HG03066 (cell line): ENCODE measurements around the gene SART3.
"Not testable (repeated sequence)": the region's sequence is repeated elsewhere in the genome, so short reads cannot be mapped to it uniquely, and the experiment has no call there.

ENCODE experiments used
- ATAC-seq: cut with Tn5 transposase; IDR thresholded peaks from one replicate; pipeline ENCODE4 v1.9.1; 2021; ENCODE audit warnings: low read depth; ENCODE audit not compliant: unreplicated experiment

SART3 gene

DNA sequence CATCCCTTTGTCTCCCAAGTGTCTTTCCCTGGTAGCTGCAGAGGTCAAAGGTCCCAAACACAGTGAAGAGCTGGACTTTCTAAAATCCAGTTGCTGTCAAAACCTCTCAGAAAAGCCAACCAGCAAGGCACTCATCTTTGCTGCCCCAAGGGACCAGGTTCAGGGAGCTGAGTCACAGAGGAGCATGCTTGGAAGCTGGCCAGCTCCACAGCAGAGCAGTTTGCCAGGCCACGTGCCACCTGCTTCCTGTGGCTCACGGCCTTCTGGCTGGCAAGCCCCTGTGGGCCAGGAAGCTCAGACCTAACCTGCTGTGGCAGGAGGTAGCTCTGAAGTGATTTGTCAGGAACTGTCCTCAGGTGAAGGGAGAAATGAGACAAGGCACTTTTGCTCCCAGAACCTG is 5.0 kb upstream of the SART3 start:
- no peak for ATAC-seq

DNA sequence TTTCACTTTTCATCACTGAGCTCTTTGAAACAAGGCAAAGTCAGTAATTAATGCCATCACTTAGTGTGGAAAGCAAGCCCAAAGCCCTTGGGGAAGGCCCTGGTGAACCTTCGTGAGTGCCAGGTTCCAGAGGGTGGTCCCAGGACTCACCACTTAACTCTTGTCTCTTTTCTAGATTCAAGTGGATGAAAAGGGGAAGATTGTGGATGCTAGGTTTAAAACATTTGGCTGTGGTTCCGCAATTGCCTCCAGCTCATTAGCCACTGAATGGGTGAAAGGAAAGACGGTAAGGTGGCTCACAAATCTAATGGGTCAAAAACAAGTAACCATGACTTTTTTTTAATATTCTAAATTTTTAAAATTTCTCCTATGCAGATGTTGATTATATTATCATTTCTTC is 4.2 kb upstream of the SART3 start:
- no peak for ATAC-seq

DNA sequence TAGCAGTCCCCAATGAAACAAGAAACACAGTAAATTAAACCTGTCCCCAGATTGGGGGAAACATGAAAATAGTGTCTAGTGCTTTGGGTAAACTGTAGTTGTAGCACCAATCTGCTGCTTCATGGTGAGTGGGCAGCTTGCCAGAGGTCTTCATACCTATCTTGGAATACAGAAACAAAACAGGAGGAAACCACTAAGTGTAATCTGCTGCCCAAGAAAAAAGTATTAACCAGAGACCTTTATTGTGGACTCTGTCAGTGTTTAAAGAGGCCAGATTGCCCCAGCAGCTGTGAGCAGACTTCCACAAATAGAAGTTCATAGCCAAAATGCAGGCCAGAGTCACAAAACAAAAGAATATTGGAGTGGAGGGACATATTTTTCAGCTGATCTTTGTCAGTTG is 3.8 kb upstream of the SART3 start:
- ATAC-seq, result no peak

DNA sequence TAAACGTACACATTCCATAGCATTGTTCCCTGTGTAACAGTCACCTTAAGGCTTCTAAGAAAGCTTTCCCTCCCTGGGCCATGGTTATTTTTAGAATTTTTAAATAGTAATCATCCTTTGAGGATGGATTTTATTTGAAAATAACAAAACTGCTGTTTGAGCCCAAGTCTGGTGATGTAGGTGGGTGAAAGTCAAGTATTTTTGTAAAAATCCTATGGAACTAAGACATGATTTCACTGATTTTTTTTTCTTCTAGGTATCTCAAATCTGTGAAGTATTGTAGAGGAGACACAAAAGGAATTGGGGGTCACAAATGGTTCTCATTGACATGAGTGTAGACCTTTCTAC is 2.8 kb upstream of the SART3 start:
- no peak for ATAC-seq

DNA sequence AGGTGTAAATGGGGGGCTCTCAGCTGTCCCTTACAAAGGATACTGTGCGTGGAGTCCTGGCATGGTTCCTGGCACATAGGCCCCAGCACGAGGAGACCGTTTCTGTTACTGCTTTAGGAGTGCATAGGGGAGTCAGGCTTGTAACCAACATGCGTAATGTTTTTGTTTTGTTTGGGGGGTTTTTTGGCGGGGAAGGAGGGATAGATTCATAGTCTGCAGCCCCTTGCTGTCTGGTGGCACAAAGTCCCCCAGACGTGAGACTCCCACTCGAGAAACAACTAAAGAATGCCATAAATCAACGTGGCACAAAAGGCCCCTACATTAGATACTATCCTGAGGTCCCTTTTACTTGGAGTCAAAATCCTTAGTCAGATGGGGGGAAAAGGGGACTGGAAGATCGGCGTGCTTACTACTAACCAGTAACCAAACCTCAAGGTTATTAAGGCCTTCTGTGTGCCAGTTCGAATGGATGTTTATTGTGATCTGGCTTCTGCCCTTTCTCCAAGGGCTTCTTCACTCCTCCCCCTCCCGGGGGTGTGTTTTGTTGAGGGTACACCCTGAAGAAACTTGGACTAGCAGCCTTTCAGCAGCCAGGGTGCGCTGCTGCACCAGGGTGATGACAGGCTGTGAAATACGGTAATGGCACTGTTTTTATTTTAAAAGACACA is 2.3 kb upstream of the SART3 start:
- peak; percentile 35 for ATAC-seq

DNA sequence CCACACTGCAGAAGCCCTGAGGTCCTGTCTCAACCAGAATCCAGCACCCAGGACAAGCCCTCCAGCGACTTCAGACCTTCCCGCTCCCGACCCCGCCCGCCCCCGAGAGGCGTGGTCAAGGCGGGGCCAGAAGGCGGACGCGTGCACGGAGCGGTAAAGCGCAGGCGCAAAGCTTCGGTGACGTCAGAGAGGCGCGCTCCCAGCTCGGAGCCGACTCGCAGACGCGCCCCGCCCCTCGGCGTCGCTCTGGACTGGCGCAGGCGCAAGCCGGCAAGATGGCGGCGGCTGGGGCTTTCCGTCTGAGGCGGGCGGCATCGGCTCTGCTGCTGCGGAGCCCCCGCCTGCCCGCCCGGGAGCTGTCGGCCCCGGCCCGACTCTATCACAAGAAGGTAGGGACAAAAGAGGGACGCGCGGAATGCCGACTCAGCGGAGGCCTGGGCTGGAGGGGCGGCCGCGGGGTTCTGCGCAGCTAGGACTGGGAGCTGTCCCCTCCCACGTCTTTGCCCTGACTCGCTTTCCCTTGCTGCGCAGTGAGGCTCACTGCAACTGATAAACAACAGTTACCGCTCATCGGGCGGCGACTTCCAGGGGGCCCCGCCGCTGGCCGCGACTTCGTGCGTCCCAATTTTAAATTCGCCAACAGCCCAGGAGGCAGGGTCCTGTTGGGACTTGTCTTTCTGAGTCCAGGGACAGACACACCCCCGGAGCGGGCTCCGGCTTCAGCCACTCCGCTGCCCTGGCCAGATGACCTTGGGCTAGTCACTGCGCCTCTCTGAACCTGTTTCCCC is 1.6 kb upstream of the SART3 start, which contains the start of gene ISCU:
TSS of gene ISCU (plus strand) at position 249 of the 788 bp plus-strand sequence. CDS start at position 276, 27 bp downstream.
- peak; percentile 47 for ATAC-seq

DNA sequence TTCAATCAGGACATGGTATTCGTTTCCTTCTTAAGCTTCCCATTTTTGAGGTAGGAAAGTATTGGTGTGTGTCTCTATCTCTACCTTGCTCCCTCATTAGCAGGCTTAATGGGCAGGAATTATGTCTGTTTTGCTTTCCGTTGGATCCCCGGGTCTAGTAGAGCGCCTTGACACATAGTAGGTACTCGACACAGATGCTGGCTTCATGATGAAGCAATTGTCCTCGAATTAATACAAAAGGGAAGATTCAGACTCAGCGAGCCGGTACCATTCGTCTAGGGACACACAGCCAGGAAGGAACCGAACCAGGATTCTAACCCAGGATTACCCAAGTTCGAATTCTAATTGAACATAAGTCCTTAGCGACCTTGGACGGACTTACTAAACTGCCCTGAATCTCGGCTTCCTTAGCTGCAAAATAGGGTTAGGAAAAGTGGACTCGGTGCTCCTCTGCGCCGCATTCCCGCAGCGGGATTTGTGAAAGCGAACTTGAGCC is 927 bp upstream of the SART3 start:
- no peak for ATAC-seq

DNA sequence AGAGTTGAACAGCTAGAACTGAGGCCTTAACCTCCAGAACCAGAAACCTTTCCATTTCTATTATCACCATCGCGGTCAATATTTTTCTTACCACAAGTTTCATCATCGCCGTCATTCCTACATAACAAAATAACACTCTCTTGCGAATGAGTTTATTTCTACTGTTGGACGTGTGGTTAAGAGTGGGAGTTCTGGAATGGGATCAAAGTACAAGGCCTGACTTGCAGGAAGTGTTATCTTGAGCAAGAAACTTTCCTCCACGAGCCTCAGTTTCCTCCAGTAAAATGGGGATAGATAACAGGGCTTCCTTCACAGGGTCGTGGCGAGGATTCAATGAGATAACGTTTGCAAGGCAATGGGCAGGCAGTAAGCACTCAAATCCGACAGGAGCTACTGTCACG is 652 bp downstream of the SART3 start:
- ATAC-seq, result no peak

DNA sequence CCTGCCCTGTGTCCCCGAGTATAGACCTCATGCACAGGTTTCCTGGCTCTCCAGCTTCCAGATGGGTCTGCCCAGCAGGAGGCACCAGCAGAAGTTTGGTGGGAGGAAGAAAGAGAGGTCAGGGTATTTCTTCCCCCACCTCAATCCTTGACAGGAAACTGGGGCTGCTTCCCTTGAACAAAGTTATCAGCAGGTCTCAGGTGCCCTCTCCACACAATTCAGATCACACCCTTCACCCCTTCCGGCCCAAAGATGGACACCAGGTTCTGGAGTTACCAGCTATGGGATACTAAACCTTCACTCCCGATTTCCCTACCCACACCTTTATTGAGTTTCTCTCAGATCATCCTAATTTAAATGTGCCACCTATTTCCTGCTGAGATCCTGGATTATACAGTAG is 1.2 kb downstream of the SART3 start:
- ATAC-seq, result no peak

DNA sequence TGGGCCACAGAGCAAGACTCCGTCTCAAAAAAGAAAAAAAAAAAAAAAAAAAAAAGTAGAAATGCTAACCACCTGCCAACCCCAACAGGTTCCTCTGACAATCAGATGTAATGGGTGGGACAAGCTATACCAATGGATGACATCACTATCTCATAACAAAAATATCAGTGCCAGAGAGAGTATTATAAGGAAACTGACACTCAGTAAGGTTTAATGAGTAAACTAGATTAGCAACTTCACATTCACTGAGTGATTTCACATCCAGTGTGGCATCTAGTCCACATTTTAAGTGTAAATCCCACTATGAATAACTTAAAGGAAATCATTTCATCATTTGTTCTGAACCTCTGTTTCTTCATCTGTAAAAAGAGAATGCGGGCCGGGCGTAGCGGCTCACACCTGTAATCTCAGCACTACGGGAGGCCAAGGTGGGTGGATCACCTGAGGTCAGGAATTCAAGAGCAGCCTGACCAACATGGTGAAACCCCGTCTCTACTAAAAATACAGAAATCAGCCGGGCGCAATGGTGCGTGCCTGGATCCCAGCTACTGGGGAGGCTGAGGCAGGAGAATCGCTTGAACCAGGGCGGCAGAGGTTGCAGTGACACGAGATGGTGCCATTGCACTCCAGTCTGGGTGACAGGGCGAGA is 1.8 kb downstream of the SART3 start:
- ATAC-seq, result no peak

DNA sequence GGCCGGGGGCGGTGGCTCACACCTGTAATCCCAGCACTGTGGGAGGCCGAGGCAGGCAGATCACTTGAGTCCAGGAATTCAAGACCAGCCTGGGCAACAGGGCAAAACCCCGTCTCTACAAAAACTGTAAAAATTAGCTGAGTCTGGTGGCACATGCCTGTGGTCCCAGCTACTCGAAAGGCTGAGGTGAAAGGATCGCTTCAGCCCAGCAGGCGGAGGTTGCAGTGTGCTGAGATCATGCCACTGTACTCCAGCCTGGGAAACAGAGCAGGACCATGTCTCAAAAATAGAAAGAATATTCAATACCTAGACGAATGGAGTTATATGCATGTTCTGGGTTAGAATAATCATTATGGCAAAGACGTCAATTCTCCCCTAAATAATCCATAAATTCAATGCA is 5.6 kb downstream of the SART3 start:
- ATAC-seq, result not testable (repeated sequence)

DNA sequence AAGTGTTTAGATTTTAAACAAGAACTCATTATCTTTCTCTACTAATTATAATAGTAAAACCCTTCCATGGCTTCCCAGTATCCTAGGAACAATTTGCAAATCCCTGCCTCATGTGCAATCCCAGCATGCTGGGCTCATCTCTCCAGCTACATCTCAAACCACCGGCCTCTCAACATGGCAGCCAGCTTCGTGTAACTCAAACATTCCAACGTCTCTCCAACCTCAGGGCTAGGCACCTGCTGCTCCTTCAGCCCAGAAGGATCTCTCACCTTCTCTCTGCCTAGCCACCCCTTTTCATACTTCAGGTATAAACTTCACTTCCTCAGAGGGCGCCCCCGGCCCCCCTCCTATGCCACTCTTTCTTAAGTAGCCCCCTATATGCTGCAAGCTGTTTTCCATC is 7.2 kb downstream of the SART3 start:
- no peak for ATAC-seq

DNA sequence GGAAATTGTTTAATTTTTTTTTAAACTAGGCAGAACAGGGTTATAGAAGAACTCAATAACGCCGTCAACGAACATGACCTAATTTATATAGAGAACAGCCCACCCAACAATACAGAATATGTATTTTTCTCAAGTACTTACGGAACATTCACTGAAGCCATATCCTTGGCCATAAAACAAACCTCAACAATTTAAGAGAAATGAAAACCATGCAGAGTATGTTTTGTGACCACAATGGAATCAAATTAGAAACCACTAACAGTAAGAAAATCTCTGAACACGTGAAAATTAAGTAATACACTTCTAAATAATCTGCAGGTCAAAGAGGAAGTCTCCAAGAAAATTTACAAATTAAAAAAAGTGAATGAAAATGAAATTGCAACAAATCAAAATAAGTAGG is 9.4 kb downstream of the SART3 start:
- ATAC-seq, result no peak

DNA sequence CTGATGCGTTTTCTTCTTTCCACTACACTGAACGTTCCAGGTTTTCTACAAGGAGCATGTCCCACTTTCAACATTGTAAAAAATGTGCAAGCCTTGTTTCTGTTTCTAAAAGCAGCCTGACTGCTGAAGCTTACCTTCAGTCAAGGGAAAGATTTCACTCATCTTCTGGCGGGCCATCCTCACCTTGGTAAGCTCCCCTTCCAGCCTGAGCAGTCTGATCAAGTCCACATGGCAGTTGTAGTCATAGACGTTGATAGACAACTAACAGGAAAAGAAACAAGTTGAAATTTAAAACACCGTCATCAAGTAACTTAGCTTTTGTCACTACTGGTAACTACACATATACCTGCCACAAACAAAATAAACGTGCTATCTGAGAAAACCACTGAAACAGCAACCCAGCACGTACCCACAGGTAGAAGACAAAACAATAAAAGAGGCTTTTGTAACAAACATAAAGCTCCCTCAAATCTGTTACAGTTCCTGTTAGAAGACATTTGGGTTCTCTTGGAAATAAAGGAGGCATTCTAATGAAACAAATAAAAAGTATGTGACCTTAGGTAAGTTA is 11.9 kb downstream of the SART3 start:
- no peak for ATAC-seq

DNA sequence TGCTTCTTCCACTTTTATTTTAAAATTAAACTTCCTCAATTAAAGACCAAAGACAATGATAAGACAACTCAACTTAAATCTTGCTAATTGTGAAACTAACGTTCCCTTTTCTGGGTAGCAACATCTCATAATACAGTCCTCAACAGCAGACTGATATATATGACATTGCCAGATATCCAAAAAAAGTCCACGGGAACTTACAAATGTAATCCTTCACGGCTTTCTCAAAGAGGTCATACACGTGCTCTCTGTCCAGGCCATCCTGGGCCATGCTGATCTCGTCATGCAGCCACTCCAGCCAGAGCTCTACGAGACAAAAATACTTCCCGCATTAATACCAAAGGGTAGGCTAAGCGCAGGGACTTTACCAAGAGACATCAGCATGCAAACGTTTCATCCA is 13.3 kb downstream of the SART3 start:
- ATAC-seq, result no peak

DNA sequence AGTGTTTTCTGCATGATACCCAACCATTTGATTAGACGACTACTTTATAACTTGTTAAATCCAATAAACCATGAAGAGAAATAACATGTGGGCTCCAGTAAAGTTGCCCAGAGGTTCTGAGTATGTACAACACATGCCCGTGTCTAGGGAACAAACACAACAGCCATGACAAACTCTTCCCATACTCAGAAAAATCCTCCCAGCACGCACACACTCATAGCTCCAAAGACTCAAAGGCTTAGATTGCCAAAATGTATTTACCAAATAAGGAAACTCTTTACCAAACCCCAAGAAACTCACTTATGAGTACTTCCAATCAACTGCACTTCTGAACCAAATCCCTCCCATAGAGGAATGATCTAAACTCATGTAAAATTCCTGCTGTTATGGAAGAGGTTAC is 17.3 kb downstream of the SART3 start:
- ATAC-seq, result no peak

DNA sequence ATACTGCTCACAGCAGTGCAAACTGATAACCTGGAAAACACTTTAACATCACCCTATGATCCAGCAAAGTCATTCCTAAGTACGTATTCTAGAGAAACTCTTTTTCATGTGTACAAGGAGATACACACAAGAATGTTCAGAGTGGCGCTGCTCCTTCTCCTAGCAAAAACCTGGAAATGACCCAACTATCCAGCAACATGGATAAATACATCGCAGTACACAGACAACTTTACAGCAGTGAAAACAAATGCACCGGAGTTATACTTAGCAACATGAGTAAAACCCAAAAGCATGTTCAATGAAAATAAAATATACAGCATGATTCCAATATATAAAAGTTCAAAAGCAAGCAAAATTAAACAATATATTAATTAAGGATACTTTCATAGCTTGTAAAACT is 18.7 kb downstream of the SART3 start:
- ATAC-seq, result no peak

DNA sequence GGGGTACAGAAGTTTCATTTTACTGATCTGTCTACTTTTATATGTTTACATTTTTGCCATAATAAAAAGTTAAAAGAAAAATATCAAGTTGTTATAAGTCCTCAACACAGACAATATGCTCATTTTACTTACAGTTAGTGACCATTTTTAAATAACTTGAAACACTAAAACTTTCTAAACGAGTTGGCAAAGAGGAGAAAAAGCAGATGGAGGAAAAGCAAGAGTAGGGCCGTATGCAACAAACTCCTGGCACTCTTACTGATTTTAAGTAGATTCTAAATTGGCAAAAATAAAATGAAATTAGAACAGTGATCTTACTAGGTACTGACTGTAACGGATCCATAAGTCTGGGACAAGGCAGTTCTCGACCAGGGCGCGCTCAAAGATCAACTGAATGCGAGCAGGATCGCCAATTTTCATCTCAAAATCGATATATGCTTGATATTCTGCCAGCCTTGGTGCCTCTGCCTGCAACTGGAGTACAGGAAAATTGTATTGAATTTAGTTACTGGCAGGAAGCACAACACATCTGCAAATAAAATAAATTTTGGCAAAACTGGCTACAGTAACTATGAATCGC is 22.3 kb downstream of the SART3 start:
- ATAC-seq, result no peak

DNA sequence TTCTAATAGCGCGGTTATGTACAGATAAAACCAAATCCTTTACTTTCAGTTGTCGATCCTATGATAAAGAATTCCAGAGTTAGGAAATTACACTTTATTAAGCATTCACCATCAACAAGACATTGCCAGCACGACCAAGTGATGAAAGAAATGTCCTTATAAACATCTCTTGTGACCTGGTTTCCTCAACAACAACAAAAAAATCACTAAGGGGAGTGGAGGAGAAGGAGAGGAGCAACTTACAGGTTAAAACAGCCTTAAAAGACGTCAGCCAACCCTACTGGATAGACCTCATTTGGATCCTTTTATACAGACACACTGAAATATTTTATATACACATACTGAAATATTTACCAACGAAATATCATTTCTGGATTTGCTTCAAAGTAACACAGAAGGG is 22.8 kb downstream of the SART3 start:
- no peak for ATAC-seq

DNA sequence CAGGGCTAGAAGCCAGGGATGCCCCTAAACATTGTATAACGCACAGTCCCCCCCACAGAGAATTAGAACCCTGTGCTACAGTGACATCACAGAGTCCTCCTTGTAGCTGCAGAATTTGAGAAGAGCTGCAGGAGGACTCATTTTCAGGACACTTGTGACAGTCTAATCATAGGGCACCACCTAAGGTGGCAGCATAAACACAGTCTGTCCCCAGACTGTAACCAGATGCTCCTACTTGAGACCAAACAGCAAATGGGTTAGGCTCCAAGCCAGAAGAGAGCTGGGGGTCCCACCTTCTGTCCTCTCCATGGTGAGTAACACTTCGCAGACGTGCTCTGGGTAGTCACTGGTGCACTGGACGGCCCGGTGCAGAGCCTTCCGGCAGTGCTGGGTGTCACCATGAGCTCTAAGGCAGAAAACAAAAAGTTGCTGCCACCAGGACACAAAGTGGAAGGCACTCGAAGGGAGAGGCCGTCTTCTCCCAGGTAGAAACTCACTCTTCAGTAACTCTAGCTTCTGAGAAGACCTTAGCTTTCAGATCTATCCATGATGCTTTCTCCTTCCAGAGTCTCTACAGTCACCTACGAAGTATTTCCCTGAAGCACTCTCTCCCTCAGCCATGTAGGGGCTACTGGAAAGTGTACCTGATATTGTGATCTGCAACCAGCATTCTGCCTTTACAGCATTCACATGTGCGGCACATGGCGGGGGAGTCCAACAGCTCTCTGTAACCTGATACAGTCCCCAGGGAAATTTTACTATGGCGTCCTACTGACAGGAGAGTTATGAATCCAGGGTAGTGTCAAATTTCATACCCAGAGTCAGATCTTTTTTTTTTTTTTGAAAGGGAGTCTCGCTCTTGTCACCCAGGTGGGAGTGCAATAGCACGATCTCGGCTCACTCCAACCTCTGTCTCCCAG is 28.8 kb downstream of the SART3 start:
- ATAC-seq, result no peak
